NOMO-1 treated with dmso at 0.1 percent for 144 hours (cell line): Measurements from ENCODE around the gene REEP5.
A peak's percentile ranks its signal among the peaks of the same experiment; 100 is the strongest.
"Not testable (repeated sequence)": the region's sequence is repeated elsewhere in the genome, so short reads cannot be mapped to it uniquely, and the experiment has no call there.

Experiments used
- DNase-seq: peaks from one replicate; lab custom pipeline; 2025; ENCODE audit not compliant: unreplicated experiment; lab: John Stamatoyannopoulos, UW

Gene REEP5

DNA sequence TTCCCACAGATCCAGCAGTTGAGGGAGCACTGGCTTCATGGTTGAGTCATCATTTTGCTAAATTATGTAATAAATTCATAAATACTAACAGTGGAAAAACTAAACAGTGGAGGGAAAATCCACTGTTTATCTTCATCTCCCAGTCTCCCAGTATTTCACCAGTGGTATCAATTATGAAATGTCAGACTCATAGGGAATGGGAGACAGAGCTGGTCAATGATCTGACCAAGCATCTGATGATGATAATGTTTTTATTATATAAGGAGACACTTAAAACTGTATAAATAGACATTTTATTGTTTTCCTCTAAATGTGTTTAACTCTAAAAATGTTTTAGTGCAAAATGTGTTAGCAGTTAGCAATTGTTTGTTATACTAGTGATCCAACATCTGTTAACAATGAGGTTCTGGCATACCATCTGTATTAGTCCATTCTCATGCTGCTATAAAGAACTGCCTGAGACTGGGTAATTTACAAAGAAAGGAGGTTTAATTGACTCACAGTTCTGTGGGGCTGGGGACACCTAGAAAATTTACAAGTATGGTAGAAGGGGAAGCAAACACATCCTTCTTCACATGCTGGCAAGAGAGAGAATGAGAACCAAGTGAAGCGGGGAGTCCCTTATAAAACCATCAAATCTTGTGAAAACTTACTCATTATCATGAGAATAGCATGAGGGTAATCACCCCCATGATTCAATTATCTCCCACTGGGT lies 11.8 kb upstream of the REEP5 start:
- DNase-seq: no peak

DNA sequence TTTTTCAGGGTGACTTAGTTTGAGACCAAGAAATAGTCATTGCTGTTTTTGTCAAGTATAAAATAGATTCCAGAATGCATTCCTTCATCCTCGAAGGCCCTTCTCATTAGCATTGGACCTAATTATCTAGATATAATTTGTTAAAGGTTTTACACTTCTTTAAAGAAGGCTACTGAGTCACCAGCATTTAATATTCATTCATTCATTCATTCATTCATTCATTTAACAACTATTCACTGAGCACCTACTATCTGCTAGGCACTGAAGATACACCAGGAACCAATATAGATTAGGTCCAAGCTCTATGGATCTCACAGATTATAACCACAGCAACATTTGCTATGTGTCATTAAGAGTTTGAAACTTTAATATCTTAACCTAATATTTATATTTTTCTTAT lies 11.1 kb upstream of the REEP5 start:
- DNase-seq: no peak

DNA sequence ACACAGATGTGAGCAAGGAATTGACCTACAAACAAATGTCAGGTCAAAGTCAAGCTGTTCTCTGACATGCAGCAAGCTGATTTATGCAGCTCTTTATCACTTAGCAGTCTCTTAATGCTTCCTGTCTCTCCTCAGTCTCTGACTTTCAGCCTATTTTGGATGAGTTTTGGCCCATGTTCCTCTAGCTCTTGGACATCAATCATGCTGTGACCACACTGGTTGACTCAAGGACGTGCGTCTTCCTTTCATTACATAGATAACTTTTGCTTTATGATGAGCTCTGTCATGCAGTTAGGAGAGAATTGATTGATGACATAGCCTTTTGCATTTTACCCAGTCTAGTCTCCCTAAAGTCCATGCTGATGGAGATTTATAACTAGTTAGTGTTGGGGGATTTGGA lies 9.4 kb upstream of the REEP5 start:
- peak; percentile 72 for DNase-seq

DNA sequence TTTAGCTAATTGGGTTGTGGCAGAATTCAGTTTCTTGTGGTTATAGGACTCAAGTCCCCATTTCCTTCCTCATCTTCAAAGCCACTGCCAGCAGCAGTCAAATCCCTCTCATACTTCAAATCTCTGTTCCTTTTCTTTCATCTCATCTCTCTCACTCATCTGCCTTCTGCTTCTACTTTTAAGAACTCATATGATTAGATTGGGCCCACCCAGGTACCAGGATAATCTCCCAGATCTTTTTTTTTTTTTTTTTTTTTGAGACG lies 8.0 kb upstream of the REEP5 start:
- peak; percentile 91 for DNase-seq

DNA sequence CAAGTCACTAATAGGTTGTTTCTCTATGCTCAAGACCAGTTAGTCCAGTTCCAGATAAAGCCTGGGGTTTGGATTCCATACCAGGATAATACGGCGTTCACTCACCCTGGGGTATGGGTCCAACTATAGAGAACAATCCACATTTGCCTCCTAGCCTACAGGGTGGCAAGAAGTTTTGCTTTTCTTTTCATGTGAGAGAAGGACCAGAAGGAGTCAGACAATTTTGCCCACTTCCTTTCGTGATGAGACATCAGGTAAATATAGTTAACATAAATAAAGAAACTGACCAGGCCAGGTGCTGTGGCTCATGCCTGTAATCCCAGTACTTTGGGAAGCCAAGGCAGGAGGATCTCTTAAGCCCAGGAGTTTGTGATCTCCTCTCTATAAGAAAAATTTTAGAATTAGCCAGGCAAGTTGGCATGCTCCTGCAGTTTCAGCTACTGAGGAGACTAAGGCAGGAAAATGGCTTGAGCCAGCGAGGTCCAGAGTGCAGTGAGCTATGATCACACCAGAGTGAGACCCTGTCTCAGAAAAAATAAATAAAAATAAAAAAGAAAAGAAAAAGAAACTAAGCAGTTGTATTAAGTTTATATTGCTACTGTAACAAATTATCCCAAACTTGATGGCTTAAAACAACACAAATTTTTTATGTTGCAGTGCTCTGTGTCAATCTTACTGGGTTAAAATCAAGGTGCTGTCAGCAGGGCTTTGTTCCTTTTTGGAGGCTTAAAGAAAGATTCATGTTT lies 7.5 kb upstream of the REEP5 start:
- no peak for DNase-seq

DNA sequence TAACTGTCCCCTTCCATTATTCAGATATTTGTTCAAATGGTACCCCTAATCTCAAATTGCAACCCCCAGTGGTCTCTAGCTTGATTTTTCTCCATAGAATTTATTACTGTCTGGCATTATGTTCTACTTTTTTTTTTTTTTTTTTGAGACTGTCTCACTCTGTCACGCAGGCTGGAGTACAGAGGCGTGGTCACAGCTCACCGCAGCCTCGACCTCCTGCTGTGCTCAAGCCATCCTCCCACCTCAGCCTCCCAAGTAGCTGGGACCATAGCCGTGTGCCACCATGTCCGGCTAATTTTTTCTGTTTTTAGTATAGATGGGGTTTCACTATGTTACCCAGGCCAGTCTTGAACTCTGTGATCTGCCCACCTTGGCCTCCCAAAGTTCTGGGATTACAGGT lies 2.0 kb upstream of the REEP5 start:
- DNase-seq: no peak

DNA sequence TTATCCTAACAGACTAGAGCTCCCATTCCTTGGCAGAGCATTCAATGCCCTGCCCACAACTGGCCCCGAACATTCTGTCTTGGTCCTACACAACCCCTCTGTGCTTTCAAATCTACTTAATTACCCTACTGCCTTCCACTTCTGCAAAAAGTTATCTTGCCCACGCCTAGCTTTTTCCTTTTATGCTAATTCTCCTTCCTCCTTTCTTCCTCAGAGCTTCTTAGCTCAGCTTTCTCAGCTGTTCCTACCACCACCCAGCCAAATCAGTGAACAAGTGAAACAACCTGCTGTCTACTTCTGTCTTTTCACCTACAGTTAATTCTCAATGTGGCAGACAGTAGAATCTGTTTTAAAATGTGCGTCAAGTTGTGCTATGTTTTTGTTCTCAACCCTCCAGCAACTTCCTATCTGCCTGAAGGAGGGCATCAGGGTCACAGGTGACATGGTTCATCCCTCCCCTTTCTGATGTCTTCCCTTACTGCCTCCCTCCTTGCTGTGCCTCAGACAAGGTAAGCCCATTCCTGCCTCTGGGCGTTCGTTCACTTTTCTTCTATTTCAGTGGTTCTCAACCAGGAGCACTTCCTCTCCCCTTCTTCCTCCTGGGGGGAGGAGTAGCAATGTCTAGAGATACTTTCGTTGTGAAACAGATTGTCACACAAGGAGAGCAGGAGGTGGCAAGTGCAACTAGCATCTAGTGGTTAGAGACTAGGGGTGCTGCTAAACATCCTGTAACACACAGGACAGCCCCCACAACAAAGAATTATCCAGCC lies 1.3 kb upstream of the REEP5 start:
- peak; percentile 79 for DNase-seq

DNA sequence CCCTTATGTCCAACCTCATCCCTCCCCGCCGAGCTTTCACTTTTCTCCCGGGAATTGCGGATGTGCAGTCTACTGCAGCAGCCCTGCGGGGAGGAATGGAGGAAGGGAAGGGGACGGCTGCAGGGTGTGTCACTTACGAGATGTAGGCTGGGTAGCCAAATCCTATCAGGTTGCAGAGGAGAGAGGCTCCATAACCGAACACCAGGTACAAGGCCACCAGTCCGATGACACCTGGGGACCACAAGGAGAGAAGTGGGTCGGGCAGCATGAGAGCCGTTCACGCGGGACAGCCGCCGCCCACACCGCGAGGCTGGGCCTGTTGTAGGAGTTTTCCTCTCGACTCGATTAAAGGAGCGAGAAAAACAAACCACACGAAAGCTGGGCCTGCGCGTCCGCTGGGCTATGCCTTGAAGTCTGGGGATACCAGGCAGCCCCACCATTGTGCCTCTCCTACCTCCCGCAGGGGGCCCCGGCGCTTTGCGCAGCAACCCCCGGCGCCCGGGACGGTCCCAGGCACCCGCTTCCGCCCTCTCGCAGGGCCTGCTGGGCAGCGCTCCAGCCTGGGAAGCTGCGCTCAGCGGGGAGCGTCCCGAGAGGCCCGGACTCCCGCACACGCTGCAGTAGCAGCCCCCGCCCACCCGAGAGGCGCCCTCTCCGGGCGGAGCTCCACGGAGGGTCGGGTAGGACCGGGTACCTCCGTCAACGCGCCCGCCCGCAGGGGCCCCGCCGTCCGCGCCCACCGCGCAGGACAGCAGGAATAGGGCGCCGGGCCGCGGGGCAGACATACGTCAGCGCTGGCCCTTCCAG lies 798 bp downstream of the REEP5 start:
- no peak for DNase-seq

DNA sequence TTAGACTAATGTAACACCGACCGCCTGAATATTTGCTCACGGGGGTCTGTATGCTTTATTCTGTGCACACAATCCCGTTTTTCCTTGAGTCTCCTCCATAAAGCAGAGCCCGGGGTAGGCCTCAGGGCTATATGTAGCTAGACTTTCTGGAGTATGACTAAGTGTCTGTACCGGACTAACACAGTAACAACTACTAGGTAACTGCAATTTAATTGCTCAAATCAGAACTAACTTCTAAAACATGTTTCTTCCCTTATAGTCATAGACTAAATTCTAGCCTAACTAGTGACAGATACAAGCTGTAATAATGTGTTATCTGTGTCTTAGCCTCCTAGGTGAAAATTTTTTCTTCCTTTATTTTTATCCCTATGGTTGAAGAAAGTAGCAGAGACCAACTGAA lies 2.1 kb downstream of the REEP5 start:
- DNase-seq: no peak

DNA sequence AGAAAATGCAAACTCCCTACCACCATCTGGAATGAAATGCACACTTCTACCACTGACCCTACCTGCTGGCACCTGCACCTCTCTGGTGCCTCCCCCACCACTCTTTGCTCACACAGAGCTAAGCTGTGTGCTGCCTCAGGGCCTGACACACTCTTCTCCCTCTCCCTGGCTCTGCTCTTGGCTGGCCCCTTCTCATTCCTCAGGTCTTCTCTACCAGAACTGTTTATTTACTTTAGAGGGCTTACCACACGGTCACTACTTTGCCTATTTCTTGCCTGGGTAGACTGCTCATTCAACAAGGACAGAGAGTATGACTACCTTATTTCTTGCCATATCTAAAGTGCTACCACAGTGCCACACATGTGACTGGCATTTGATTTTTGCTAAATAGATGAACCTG lies 3.3 kb downstream of the REEP5 start:
- no peak for DNase-seq

DNA sequence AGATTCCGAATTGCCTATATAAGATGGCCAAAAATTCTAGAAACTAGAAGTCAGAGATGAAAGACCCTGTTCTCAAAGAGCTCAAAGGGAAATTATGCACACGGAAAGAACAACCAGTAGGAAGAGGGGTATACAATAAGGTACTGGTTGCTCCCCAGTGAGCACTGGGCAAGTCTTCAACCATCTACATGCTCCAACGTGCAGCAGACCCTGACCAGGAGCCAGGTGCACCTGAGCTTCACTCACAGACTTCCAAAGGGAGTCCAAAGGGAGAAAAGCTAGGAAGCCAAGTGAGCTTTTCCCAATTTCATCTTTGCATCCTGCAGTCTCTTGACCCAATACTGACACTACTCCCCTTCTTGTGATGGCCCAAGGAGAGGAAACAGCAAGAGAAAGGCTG lies 3.9 kb downstream of the REEP5 start:
- DNase-seq: no peak

DNA sequence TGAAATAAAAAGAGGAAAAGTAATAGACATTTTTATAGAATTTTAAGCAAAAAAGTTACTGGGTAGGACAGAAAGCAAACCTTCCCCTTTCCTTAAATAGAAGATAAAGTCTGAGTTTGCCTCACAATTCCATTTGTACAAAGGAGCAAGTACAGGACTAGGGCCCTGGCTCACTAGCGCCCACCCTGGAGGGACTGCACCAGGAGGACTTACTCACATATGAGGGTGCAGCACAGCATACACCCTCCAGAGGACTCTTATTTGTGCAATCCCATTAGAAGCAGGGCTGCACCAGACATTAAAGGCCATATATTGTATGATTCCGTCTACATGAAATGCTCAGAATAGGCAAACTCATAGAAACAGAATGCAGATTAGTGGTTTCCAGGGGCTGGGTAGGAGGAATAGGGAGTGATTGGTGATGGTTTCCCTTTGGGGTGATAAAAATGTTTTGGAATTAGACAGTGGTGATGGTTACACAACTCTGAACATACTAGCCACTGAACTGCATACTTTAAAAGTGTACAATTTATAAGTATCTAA lies 4.5 kb downstream of the REEP5 start:
- no peak for DNase-seq

DNA sequence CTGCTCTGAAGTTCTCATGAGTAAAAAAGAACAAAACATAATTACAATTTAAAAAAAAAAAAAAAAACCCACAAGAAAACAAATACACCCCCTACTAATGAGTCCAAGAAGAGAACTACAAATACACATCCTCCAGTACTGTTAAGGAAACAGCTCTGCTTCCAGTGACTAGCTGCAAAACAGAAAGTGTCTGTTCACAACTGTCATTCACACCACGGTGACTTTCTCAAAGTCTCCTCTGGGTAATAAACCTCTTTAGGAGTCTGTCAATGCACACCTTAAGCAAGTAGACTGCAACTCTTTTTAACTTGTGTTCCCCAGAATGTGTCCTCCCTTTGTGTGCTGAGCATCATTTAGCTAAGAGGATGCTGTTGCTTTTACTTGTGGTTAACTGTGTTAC lies 6.2 kb downstream of the REEP5 start:
- no peak for DNase-seq

DNA sequence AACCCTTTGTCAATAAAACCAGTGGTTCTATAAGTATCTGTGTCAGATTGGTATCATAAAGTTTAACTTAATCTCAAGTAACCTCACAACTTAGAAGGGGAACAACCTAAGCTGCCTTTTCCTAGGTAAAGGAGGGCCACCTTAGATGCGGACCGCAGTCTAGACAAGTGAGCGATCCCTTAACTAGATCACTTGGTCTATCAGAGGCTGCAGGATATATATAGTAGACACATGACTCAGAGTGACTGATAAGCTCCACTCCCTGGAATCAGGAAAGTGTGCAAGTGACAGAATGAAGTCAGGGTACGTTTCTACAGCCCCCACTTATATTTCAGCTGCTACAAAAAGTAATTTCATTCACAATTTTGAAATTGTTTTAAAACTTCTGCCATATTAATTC lies 7.4 kb downstream of the REEP5 start:
- no peak for DNase-seq

DNA sequence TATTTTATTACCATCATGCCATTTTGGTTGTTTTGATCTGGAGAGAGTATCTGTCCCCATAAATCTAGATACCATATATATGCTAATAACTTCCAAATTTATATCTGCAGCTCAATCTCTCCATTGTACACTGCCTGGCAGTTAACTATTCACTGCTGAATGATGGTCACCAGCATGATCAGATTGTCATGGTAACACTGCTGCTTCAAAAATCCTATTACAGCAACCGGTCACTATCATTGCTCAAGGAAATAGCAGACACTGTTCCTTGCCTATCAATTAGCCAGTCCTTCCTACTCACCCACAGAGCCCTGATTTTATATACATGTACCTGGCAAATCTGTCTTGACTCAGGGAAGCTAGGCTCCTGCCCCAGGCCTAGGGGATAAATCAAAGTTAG lies 11.5 kb downstream of the REEP5 start:
- no peak for DNase-seq

DNA sequence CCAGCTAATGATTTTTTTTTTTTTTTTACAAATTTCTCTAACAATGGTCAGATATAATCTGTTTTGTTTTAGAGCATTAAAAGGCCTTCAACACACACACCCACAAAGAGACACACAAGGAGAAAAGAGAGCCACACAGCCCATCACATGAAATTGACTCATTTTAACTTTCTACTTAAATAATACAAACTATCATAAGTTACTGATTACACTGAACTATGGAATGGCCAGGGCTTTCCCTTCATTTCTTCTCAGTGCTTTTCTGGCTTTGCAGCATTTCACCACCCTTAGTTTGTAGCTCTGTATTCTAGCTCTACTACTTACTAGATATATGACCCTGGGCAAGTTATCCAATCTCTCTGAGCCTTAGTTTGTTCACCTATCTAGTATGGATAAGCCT lies 13.2 kb downstream of the REEP5 start:
- DNase-seq: no peak

DNA sequence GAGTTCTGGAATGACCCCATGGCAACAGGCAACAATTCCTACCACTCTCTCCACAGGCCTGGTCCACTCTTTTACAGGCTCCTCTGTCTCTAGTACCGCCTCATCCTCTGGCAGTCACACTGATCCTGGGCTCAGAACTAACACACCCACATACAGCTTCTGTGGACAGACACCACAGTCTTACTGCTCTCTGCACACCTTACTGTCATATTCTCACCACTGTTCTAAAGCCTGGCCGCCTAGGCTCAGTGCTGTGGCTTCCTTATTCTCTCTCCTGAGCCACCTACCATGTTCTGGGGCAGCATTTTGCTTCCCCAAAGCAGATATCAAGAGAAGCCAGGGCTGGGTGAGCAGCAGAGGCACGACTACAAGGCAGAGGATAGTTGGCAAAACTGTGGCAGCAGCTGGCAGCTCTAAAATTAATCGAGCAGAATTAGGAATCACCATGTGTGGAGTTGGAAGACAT lies 14.8 kb downstream of the REEP5 start:
- DNase-seq: no peak

DNA sequence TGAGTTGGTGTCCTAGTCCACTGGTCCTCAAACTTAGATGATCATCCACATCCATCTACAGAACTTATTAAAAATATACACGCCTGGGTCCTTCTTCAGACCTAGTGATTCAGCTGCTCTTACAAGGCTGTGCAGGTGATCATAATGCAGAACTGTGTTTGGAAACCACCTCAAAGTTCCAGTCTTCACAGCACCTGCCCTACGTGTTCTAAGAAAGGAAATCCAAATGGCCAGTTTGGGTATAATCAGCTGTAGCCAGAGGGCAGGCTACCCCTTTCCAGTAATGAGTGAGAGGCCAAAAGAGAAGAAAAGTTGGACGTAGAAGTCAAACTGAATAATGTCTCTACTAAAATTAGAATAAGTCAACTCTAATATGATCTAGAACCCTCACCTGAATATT lies 15.4 kb downstream of the REEP5 start:
- DNase-seq: no peak

DNA sequence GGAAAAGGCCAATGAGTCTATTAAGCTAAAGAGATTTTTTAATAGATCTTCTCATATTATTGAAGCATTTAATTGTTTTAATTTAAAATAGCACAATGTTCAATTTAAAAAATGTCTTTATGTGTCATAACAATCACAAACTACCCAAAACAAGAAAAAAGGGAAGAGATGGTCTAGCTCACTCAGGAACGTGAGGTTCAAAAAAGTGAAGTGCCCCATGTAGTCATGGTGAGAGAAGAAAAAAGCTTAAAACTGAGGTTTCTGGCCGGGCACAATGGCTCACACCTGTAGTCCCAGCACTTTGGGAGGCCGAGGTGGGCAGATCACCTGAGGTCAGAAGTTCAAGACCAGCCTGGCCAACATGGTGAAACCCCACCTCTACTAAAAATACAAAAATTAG lies 17.0 kb downstream of the REEP5 start:
- not testable (repeated sequence) for DNase-seq

DNA sequence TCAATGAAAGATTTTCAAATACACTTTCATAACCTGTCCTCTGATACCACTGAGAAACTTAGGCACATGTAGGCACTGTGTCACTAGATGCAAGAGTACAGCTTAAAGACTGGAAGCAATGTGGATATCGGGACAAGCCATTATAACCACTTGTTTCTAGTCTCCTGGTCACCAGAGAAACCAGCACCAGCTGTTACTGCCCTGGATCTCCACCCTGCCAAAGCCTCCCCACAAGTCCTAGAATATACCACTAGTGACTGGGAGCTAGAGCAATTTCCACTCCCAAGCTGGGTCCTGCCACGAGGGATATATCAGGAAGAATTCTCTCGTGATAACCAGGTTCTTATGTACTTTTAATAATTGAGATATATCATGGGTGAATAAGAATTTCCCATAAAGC lies 19.5 kb downstream of the REEP5 start:
- DNase-seq: no peak

DNA sequence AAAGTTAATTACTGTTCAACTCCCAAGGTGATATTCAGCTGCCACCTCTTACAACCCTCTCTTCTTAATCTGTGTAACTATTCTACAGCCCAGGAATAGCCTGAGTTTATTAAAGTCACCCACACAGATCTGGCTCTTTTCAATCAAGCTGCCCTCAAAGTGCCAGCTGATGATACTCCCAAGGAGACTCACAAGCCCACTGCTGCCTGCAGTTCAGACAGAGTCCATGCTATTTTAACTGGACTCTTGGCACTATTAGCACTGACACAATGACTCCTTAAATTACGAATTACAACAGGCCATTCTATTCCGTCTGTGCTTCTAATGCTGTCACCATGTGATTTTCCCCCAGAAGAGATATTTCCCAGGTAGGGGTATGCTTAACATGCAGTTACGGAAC lies 26.3 kb downstream of the REEP5 start:
- DNase-seq: no peak
